Activated naive CD8-positive, alpha-beta T cell treated with anti-CD3 and anti-CD28 coated beads, Interleukin-2, amount 50 U/mL, for 24 hours (primary cell): ENCODE data around the gene AGMAT.

Experiments used
- ATAC-seq: fragments of 150-1000 bp; cut with Tn5 transposase; one replicate; pipeline ENCODE4 v1.10.0; 2021
- DNase-seq: peaks from one replicate; pipeline ENCODE4 v3.0.0; 2021
- H3K27ac Mint-ChIP-seq: one replicate; pipeline ENCODE4 v1.8.0; 2021; ENCODE audit warnings: mild to moderate bottlenecking, mixed read lengths
- H3K27me3 Mint-ChIP-seq: one replicate; pipeline ENCODE4 v1.8.0; 2021; ENCODE audit warnings: mixed read lengths
- H3K36me3 Mint-ChIP-seq: one replicate; pipeline ENCODE4 v1.8.0; 2021; ENCODE audit warnings: low read depth, mixed read lengths
- H3K4me1 Mint-ChIP-seq: one replicate; pipeline ENCODE4 v1.8.0; 2021; ENCODE audit warnings: mixed read lengths
- H3K4me3 Mint-ChIP-seq: one replicate; pipeline ENCODE4 v1.8.0; 2021; ENCODE audit warnings: mild to moderate bottlenecking, moderate library complexity, mixed read lengths
- H3K9me3 Mint-ChIP-seq: one replicate; pipeline ENCODE4 v1.8.0; 2021; ENCODE audit warnings: mixed read lengths

Gene AGMAT

GRCh38 chr1:15525050-15526020 is 59.5 kb downstream of the AGMAT start:
- H3K4me1 Mint-ChIP-seq, result peaks cover 46% of the 10 kb centered on the region
- peaks cover 4% of the 10 kb centered on the region for H3K36me3 Mint-ChIP-seq
- H3K27me3 Mint-ChIP-seq, result peaks cover 4% of the 10 kb centered on the region
- peak overlapping the region; percentile 98 for H3K27ac Mint-ChIP-seq
- ATAC-seq, result peak; percentile 55
- peak; percentile 11 for DNase-seq
- peak overlapping the region; percentile 85 for H3K4me3 Mint-ChIP-seq
- H3K9me3 Mint-ChIP-seq, result no peaks in the 10 kb centered on the region

GRCh38 chr1:15524283-15525049 is 60.4 kb downstream of the AGMAT start:
- no peaks in the 10 kb centered on the region for H3K9me3 Mint-ChIP-seq
- H3K4me3 Mint-ChIP-seq, result peak overlapping the region; percentile 85
- DNase-seq, result peak; percentile 100
- H3K27ac Mint-ChIP-seq, result peak overlapping the region; percentile 98
- peak; percentile 50 for ATAC-seq
- H3K36me3 Mint-ChIP-seq, result peaks cover 4% of the 10 kb centered on the region
- peaks cover 4% of the 10 kb centered on the region for H3K27me3 Mint-ChIP-seq
- peaks cover 46% of the 10 kb centered on the region for H3K4me1 Mint-ChIP-seq

- Mint-ChIP-seq H3K9me3 (no peaks in the 10 kb centered on the region), H3K36me3 (peaks cover 4% of the 10 kb centered on the region), H3K27ac (peak within 1 kb of the TSS; percentile 98), H3K4me3 (peak within 1 kb of the TSS; percentile 85), H3K27me3 (peaks cover 4% of the 10 kb centered on the region), H3K4me1 (peaks cover 46% of the 10 kb centered on the region)
- ATAC-seq (no peak), DNase-seq (no peak)
Measured at GRCh38 chr1:15524021-15524282, 60.9 kb downstream of the AGMAT start, which contains the start of gene CASP9. TSS of gene CASP9 (minus strand) at chr1:15524215. CDS start at chr1:15524200, 15 bp downstream.

- no peak for ATAC-seq
- peak overlapping the region; percentile 85 for H3K4me3 Mint-ChIP-seq
- H3K27me3 Mint-ChIP-seq, result peaks cover 4% of the 10 kb centered on the region
- H3K4me1 Mint-ChIP-seq, result peaks cover 42% of the 10 kb centered on the region
- H3K9me3 Mint-ChIP-seq, result no peaks in the 10 kb centered on the region
- peaks cover 4% of the 10 kb centered on the region for H3K36me3 Mint-ChIP-seq
- no peak for DNase-seq
- H3K27ac Mint-ChIP-seq, result peak overlapping the region; percentile 98
Measured at GRCh38 chr1:15523104-15524020, 61.5 kb downstream of the AGMAT start.

- H3K27ac Mint-ChIP-seq, result no peak overlapping the region
- H3K36me3 Mint-ChIP-seq, result peaks cover 4% of the 10 kb centered on the region
- DNase-seq, result no peak
- ATAC-seq, result no peak
- no peaks in the 10 kb centered on the region for H3K9me3 Mint-ChIP-seq
- H3K4me3 Mint-ChIP-seq, result peak overlapping the region; percentile 85
- peaks cover 35% of the 10 kb centered on the region for H3K4me1 Mint-ChIP-seq
- peaks cover 4% of the 10 kb centered on the region for H3K27me3 Mint-ChIP-seq
Measured at GRCh38 chr1:15522551-15522950, 62.3 kb downstream of the AGMAT start.
